NT2/D1 (cell line): ENCODE data around the gene TRIM49C.
"Not testable (repeated sequence)": the region's sequence is repeated elsewhere in the genome, so short reads cannot be mapped to it uniquely, and the experiment has no call there.

Experiments
- DNase-seq: peaks from one replicate; pipeline ENCODE4 v3.0.0-alpha.2; 2011; ENCODE audit warnings: low read depth, low spot score
- H3K27me3 ChIP-seq: 2 replicates; pipeline ENCODE4 v1.6.0; 2011; ENCODE audit warnings: mild to moderate bottlenecking; ENCODE audit not compliant: insufficient read length, insufficient read depth
- H3K36me3 ChIP-seq: 2 replicates; pipeline ENCODE4 v1.6.1; 2011; ENCODE audit warnings: mild to moderate bottlenecking, low read length, mixed read lengths; ENCODE audit not compliant: insufficient read depth, insufficient read length
- H3K4me1 ChIP-seq: 2 replicates; pipeline ENCODE4 v1.5.1; 2011; ENCODE audit not compliant: insufficient read depth, insufficient read length
- H3K4me3 ChIP-seq: 2 replicates; pipeline ENCODE4 v1.5.1; 2011; ENCODE audit warnings: low read depth; ENCODE audit not compliant: insufficient read length
- H3K9ac ChIP-seq: 2 replicates; pipeline ENCODE4 v1.6.0; 2011; ENCODE audit warnings: low read depth; ENCODE audit not compliant: insufficient read length
- H3K9me3 ChIP-seq: 2 replicates; pipeline ENCODE4 v1.5.1; 2011; ENCODE audit warnings: mild to moderate bottlenecking, low read length; ENCODE audit not compliant: insufficient read depth

TRIM49C gene, protein sequence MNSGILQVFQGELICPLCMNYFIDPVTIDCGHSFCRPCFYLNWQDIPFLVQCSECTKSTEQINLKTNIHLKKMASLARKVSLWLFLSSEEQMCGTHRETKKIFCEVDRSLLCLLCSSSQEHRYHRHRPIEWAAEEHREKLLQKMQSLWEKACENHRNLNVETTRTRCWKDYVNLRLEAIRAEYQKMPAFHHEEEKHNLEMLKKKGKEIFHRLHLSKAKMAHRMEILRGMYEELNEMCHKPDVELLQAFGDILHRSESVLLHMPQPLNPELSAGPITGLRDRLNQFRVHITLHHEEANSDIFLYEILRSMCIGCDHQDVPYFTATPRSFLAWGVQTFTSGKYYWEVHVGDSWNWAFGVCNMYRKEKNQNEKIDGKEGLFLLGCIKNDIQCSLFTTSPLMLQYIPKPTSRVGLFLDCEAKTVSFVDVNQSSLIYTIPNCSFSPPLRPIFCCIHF

DNA sequence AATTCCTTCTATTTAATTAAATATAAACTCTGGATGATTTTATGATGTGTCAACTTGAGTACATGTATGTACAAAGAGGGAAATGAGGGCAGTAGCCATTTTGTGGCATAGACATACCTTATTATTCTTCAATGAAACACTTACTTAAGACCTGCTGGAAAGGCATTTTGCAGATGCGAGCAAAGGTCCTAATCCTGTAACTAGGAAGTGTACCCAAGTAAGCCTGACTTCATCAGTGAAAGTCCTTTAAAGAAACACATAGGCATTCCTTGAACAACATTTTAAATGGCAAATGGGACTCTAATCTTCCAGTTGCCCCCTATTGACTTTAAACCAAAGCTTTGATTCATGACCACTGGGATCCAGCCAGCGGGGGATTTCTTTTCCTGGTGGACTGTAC lies at the start of gene TRIM49C:
Gene TRIM49C (plus strand): TSS at position 301 of the 400 bp plus-strand sequence. CDS start 4,106 bp downstream, outside the sequence.
- not testable (repeated sequence) for H3K27me3 ChIP-seq, H3K9ac ChIP-seq, DNase-seq, H3K36me3 ChIP-seq, H3K9me3 ChIP-seq, H3K4me1 ChIP-seq, H3K4me3 ChIP-seq

DNA sequence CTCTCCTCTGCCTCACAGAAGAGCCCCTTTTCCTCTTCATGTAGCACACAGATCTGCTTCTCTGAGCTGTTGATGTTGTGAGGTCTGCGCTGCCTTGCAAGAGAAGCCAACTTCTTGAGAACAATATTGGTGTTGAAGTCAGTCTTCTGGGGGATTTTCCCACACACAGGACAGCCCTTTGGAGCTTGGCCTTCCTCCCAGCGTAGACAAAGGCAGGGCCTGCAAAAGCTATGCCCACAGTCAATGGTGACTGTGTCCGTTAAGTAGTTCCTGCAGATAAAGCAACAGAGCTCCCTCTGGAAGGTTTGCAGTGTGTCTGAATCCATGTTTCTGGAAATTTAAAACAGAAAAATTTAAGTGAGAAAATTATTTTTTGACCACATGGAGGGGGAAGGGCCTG lies 6.7 kb upstream of the TRIM49C start:
- DNase-seq, H3K9me3 ChIP-seq, H3K36me3 ChIP-seq, H3K9ac ChIP-seq, H3K4me1 ChIP-seq, H3K4me3 ChIP-seq, H3K27me3 ChIP-seq: not testable (repeated sequence)

DNA sequence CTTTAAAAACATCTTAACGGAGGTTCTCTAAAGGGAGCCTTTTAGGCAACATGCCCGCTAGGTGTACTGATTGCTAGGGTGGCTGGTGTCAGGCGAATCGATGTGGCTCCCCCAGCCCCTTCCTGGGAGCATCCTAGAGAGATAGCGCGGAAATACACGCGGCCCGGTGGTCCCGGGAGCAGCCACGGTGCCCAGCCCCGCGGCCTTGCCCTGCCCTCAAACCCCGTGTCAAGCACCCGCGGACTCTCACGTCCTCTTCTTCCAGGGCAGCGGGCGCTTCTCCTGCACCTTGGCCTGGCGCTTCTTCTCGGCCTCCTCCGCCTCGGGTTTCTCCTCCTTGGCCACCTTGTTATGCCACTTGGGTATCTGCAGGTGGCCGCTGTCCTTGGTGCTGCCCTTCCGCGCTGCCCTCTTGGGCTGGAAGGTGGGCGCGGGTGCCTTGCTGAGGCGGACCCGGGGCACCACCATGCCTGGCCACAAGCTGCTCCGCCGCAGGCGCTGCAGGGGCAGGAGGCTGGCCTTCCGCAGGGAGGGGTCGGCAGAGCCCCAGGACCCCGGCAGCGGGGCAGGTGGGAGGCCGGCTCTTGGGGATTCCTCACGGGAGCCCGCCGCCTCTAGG lies 20.8 kb downstream of the TRIM49C start:
- H3K4me1 ChIP-seq, H3K27me3 ChIP-seq, H3K9ac ChIP-seq, DNase-seq, H3K4me3 ChIP-seq, H3K36me3 ChIP-seq, H3K9me3 ChIP-seq: not testable (repeated sequence)

DNA sequence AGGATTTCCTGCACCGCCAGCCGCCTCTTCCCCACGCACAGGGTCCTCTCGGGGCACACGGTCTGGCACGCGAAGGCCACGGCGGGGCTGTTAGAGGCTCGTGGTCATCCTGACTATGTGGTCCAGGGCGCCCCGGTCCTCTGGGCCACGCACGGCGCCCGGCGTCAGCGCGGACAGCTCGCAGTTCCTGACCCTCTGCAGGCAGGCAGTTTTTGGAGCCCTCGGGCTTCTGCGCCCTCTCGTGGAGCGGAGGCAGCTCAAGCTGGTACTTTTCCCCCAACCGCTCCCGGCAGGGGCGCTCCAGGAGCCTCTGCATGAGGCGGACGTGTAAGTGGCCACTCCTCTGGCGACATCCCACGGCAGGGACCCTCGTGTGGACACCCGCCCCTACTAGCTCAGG lies 21.4 kb downstream of the TRIM49C start:
- H3K4me1 ChIP-seq, H3K9ac ChIP-seq, H3K9me3 ChIP-seq, H3K4me3 ChIP-seq, DNase-seq, H3K36me3 ChIP-seq, H3K27me3 ChIP-seq: not testable (repeated sequence)

DNA sequence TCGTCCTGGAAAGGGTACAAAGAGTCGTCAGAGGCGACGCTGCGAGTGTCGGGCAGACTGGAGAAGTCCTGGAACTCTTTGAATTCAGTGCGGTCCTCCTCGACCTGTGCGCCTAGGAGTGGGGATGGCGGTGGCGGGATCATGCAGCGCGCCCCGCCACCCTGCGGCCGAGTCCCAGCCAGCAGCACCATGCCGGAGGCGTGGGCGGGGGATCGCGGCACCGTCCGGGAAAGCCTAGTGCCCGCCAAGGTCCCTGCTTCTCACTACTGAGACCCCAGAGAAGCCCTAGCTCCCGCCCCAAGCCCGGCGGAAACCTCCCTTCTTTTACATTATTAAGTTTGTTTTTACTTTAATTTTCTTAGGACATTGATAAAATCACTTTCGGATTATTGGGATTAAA lies 22.6 kb downstream of the TRIM49C start:
- not testable (repeated sequence) for H3K27me3 ChIP-seq, H3K4me3 ChIP-seq, H3K9ac ChIP-seq, H3K36me3 ChIP-seq, H3K4me1 ChIP-seq, H3K9me3 ChIP-seq, DNase-seq

DNA sequence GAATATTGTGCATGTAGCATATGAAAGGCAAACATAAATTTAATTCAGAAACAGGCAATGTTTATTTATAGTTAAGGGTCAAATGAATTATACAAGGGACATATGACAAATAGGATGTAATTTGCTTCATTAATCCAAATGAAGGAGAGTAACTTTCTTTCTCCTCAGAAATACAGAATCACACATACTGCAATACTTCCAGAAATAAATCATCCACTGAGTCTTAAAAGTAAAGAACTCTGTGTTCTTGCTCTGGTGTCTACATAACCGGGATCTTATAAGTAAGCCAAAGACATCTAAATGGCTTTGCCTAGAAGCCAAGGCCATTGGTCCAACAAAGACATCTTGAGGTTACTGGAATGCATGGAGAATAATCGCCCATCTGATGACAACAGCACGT lies 54.7 kb downstream of the TRIM49C start, which contains the start of gene UBTFL1:
Gene UBTFL1 (plus strand): TSS at position 301 of the 400 bp plus-strand sequence. CDS start 0 bp downstream, at position 301.
- H3K9ac ChIP-seq, H3K4me3 ChIP-seq, H3K4me1 ChIP-seq, H3K27me3 ChIP-seq, H3K9me3 ChIP-seq, H3K36me3 ChIP-seq, DNase-seq: not testable (repeated sequence)

DNA sequence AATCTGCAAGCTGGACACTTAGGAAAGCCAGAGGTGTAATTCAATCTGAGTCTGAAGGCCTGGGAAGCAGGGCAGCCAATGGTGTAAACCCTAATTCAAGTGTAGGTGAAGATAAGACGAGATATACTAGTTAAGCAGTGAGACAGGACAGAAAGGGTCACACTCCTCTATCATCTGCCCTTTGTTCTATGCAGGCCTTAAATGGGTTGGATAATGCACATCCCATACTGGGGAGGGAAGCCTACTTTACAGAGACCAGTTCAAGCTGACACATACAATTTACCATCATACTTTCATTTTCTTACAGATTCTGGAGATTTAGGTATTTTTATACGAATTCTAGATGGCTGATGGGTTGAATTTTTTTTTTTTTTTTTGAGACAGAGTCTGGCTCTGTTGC lies 57.8 kb downstream of the TRIM49C start:
- not testable (repeated sequence) for DNase-seq, H3K9me3 ChIP-seq, H3K27me3 ChIP-seq, H3K9ac ChIP-seq, H3K36me3 ChIP-seq, H3K4me1 ChIP-seq, H3K4me3 ChIP-seq
